Measurements from ENCODE around the gene KRTAP1-4.
"Not testable (repeated sequence)": the region's sequence is repeated elsewhere in the genome, so short reads cannot be mapped to it uniquely, and the experiment has no call there.

KRTAP1-4 gene

DNA sequence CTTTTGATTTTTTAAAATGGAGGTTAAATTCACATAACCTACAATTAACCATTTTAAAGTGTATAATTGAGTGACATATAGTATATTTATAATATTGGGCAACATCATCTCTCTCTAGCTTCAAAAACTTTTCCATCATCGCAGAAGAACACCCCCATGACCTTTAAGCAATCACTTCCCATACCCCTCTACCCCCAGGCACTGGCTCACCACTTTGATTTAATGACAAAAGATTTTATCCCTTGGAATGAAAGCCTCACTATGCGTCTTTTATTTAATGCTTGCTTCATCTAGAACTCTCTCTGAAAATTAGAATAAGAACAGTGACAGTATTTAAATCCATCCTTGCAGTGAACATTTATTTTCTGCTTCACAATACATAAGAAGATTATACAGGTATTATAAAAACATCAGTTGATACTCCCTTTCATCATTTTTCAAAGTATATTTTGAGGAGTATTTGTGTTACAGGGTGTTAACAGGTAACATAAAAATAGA lies 7.9 kb upstream of the KRTAP1-4 start:
- Mint-ChIP-seq H3K4me1 (no peaks in the 10 kb centered on the region), H3K9me3 (peaks cover 7% of the 10 kb centered on the region), H3K4me3 (no peak overlapping the region), H3K36me3 (ENCODE audit: low read depth) (no peaks in the 10 kb centered on the region), H3K27ac (no peak overlapping the region), H3K27me3 (ENCODE audit: low read depth, poor library complexity) (peaks cover 3% of the 10 kb centered on the region)
- TF ChIP-seq, protein P1, sequence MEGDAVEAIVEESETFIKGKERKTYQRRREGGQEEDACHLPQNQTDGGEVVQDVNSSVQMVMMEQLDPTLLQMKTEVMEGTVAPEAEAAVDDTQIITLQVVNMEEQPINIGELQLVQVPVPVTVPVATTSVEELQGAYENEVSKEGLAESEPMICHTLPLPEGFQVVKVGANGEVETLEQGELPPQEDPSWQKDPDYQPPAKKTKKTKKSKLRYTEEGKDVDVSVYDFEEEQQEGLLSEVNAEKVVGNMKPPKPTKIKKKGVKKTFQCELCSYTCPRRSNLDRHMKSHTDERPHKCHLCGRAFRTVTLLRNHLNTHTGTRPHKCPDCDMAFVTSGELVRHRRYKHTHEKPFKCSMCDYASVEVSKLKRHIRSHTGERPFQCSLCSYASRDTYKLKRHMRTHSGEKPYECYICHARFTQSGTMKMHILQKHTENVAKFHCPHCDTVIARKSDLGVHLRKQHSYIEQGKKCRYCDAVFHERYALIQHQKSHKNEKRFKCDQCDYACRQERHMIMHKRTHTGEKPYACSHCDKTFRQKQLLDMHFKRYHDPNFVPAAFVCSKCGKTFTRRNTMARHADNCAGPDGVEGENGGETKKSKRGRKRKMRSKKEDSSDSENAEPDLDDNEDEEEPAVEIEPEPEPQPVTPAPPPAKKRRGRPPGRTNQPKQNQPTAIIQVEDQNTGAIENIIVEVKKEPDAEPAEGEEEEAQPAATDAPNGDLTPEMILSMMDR (IDR thresholded peaks at IDR 0.05): no peak
- no peak for DNase-seq

DNA sequence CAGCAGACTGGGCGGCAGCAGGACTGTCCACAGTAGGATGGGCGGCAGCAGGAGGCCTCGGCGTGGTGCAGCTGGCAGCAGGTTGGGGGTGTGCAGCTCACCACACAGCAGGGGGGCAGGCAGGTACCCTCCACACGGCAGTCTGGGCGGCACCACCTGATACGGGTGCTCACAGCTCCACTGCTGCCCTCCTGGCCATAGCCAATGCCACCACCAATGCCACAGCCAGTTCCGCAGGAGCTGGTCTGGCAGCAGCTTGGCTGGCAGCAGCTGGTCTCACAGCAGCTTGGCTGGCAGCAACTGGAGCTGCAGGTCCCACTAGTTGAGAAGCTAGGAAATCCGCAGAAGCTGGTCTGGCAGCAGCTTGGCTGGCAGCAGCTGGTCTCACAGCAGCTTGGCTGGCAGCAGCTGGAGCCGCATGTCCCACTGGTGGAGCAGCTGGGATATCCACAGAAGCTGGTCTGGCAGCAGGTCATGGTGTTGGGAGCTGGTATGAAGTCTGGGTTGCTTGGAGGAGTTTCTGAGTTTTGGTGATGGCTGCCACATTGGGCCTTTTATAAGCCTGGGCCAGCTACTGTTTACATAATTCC lies 4.4 kb upstream of the KRTAP1-4 start, which contains the start of gene KRTAP1-3:
KRTAP1-3 (minus strand) TSS at position 529 of the 590 bp plus-strand sequence; CDS start at position 476, 53 bp downstream.
- H3K4me1 Mint-ChIP-seq; H3K4me3 Mint-ChIP-seq; DNase-seq; H3K27me3 Mint-ChIP-seq (ENCODE audit: low read depth, poor library complexity); H3K36me3 Mint-ChIP-seq (ENCODE audit: low read depth); H3K27ac Mint-ChIP-seq; H3K9me3 Mint-ChIP-seq: not testable (repeated sequence)

DNA sequence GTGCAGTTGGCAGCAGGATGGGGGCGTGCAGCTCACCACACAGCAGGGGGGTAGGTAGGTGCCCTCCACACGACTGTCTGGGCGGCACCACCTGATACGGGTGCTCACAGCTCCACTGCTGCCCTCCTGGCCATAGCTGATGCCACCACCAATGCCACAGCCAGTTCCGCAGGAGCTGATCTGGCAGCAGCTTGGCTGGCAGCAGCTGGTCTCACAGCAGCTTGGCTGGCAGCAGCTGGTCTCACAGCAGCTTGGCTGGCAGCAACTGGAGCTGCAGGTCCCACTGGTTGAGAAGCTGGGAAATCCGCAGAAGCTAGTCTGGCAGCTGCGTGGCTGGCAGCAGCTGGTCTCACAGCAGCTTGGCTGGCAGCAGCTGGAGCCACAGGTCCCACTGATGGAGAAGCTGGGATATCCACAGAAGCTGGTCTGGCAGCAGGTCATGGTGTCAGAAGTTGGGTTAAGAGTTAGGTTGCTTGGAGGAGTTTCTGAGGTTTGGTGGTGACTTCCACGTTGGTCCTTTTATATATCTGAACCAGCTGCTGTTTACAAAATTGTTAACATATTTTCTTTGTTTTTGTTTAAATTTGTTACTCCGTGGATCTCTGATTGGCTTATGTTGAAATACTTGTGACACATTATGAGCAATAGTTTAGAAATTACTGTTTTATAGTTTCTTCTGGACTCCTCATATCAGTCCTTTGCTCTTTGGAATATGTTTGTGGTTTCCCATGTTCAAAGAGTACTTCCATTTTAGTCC lies 3.1 kb downstream of the KRTAP1-4 start, which contains the start of gene KRTAP1-5:
KRTAP1-5 (minus strand) TSS at position 494 of the 757 bp plus-strand sequence; CDS start at position 441, 53 bp downstream.
- Mint-ChIP-seq H3K36me3 (ENCODE audit: low read depth) (no peaks in the 10 kb centered on the region), H3K27ac (no peak within 1 kb of the TSS), H3K9me3 (peaks cover 5% of the 10 kb centered on the region), H3K27me3 (ENCODE audit: low read depth, poor library complexity) (peaks cover 4% of the 10 kb centered on the region), H3K4me1 (no peaks in the 10 kb centered on the region), H3K4me3 (no peak within 1 kb of the TSS)
- TF ChIP-seq, protein P1 (IDR thresholded peaks at IDR 0.05): no peak
- DNase-seq: no peak

DNA sequence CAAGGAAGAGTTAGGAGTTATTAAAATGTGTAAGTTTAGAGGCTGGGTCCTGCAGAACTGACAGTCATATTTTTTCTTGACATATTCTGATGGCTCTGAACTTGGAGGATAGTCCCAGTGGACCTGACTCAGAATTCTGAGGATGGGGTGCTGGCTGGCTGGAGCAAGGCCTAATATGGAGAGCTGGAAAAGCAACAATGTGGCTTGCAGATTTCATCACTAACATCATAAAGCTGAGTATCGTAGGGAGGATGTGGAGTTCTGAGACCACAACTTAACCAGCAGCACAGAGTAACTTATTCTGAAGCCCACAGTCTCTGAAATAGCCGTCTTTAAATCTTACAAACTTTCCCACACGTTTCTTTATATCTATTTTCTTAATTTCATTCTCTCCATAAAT lies 5.3 kb downstream of the KRTAP1-4 start:
- DNase-seq: no peak
- TF ChIP-seq, protein P1 (IDR thresholded peaks at IDR 0.05): no peak

DNA sequence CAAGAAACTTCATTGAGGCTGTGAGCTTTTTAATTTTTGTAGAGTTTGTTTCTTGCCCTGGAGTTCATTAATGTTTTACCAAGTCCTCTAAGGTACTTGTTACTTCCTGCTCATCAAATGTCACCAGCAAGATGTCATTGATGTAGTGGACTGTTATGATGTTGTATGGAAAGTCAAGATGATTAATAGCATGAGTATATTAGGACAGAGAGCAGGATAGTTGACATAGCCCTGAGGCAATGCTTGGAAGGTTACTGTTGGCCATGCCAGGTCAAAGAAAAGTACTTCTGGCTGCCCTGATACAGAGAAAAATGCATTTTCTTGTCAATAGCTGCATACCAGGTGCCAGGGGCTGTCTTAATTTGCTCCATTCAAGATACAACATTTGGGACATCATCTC lies 9.7 kb downstream of the KRTAP1-4 start:
- TF ChIP-seq, protein P1 (IDR thresholded peaks at IDR 0.05): no peak
- H3K36me3 Mint-ChIP-seq (ENCODE audit: low read depth): no peaks in the 10 kb centered on the region
- DNase-seq: no peak
- no peaks in the 10 kb centered on the region for H3K4me1 Mint-ChIP-seq
- H3K27ac Mint-ChIP-seq: no peak overlapping the region
- no peaks in the 10 kb centered on the region for H3K27me3 Mint-ChIP-seq (ENCODE audit: low read depth, poor library complexity)
- peaks cover 5% of the 10 kb centered on the region for H3K9me3 Mint-ChIP-seq
- no peak overlapping the region for H3K4me3 Mint-ChIP-seq

More for the DNA sequence above, 5.3 kb downstream of the KRTAP1-4 start:
- Mint-ChIP-seq H3K36me3 (ENCODE audit: low read depth) (no peaks in the 10 kb centered on the region), H3K27ac (no peak overlapping the region), H3K27me3 (ENCODE audit: low read depth, poor library complexity) (peaks cover 4% of the 10 kb centered on the region), H3K4me1 (no peaks in the 10 kb centered on the region), H3K4me3 (no peak overlapping the region), H3K9me3 (peaks cover 5% of the 10 kb centered on the region)

DNA sequence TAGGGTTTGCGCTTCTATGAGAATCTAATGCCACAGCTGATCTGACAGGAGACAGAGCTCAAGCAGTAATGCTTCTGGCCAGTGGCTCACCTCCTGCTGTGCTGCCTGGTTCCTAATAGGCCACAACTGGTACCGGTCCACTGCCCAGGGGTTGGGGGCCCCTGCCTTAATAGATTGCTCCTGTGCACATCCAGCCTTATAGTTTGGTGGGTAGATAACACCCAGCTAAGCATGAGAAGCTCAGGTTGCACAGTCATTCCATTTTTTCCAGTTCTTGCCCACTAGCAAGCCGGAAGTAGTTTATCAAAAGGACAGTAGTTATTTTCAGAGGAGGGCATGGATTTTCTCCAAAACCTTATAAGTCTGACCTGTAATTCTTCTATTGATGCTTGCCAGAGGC lies 10.6 kb downstream of the KRTAP1-4 start:
- Mint-ChIP-seq H3K27ac (no peak overlapping the region), H3K9me3 (peaks cover 5% of the 10 kb centered on the region), H3K36me3 (ENCODE audit: low read depth) (no peaks in the 10 kb centered on the region)

More for the DNA sequence above, 10.6 kb downstream of the KRTAP1-4 start:
- no peak for DNase-seq
- H3K4me3 Mint-ChIP-seq: no peak overlapping the region
- H3K4me1 Mint-ChIP-seq: no peaks in the 10 kb centered on the region
- no peaks in the 10 kb centered on the region for H3K27me3 Mint-ChIP-seq (ENCODE audit: low read depth, poor library complexity)
- TF ChIP-seq, protein P1 (IDR thresholded peaks at IDR 0.05): no peak
